ENCODE results near the gene TMCC2.
"Not testable (repeated sequence)": the region's sequence is repeated elsewhere in the genome, so short reads cannot be mapped to it uniquely, and the experiment has no call there.

The TMCC2 gene

GRCh38 chr1:205227584-205228013 lies at the start of gene TMCC2:
TMCC2 (plus strand) TSS chr1:205227946; CDS start chr1:205228565, 619 bp downstream.
- peak; percentile 77 for DNase-seq (ENCODE audit: low spot score)

GRCh38 chr1:205179842-205180241 lies 47.9 kb upstream of the TMCC2 start:
- no peak for DNase-seq (ENCODE audit: low spot score)

GRCh38 chr1:205180331-205180730 lies 47.4 kb upstream of the TMCC2 start:
- DNase-seq (ENCODE audit: low spot score), result not testable (repeated sequence)

- no peak for DNase-seq (ENCODE audit: low spot score)
Measured at GRCh38 chr1:205182930-205183329, 44.8 kb upstream of the TMCC2 start.

GRCh38 chr1:205183676-205184335 lies 43.9 kb upstream of the TMCC2 start:
- DNase-seq (ENCODE audit: low spot score), result no peak

- no peak for DNase-seq (ENCODE audit: low spot score)
Measured at GRCh38 chr1:205186191-205186590, 41.6 kb upstream of the TMCC2 start.

GRCh38 chr1:205187420-205187819 lies 40.3 kb upstream of the TMCC2 start:
- DNase-seq (ENCODE audit: low spot score), result no peak

- no peak for DNase-seq (ENCODE audit: low spot score)
Measured at GRCh38 chr1:205188098-205188497, 39.6 kb upstream of the TMCC2 start.

- DNase-seq (ENCODE audit: low spot score), result no peak
Measured at GRCh38 chr1:205188596-205188995, 39.1 kb upstream of the TMCC2 start.

GRCh38 chr1:205189131-205189530 lies 38.6 kb upstream of the TMCC2 start:
- no peak for DNase-seq (ENCODE audit: low spot score)

GRCh38 chr1:205190845-205191577 lies 36.7 kb upstream of the TMCC2 start:
- no peak for DNase-seq (ENCODE audit: low spot score)

GRCh38 chr1:205191622-205192021 lies 36.1 kb upstream of the TMCC2 start:
- no peak for DNase-seq (ENCODE audit: low spot score)

- no peak for DNase-seq (ENCODE audit: low spot score)
Measured at GRCh38 chr1:205192287-205192686, 35.5 kb upstream of the TMCC2 start.

- DNase-seq (ENCODE audit: low spot score), result no peak
Measured at GRCh38 chr1:205199090-205199930, 28.4 kb upstream of the TMCC2 start.

GRCh38 chr1:205199931-205200299 lies 27.8 kb upstream of the TMCC2 start:
- DNase-seq (ENCODE audit: low spot score), result no peak

- no peak for DNase-seq (ENCODE audit: low spot score)
Measured at GRCh38 chr1:205204552-205204951, 23.2 kb upstream of the TMCC2 start.

GRCh38 chr1:205205055-205205454 lies 22.7 kb upstream of the TMCC2 start:
- no peak for DNase-seq (ENCODE audit: low spot score)

- no peak for DNase-seq (ENCODE audit: low spot score)
Measured at GRCh38 chr1:205208811-205209210, 18.9 kb upstream of the TMCC2 start.

- no peak for DNase-seq (ENCODE audit: low spot score)
Measured at GRCh38 chr1:205210756-205211168, 17.0 kb upstream of the TMCC2 start.

GRCh38 chr1:205211169-205211838 lies 16.4 kb upstream of the TMCC2 start, which contains the start of gene DSTYK:
DSTYK (minus strand) TSS chr1:205211702; CDS start chr1:205211535, 167 bp downstream.
- peak; percentile 92 for DNase-seq (ENCODE audit: low spot score)

GRCh38 chr1:205211839-205212536 lies 15.8 kb upstream of the TMCC2 start:
- DNase-seq (ENCODE audit: low spot score), result no peak
